NCI-H2196 (cell line): Measurements from ENCODE around the gene MYO15A.
A peak's percentile ranks its signal among the peaks of the same experiment; 100 is the strongest.

ENCODE experiments used
- DNase-seq: peaks from one replicate; lab custom pipeline; 2025; ENCODE audit not compliant: unreplicated experiment; lab: John Stamatoyannopoulos, UW

Gene MYO15A

DNA sequence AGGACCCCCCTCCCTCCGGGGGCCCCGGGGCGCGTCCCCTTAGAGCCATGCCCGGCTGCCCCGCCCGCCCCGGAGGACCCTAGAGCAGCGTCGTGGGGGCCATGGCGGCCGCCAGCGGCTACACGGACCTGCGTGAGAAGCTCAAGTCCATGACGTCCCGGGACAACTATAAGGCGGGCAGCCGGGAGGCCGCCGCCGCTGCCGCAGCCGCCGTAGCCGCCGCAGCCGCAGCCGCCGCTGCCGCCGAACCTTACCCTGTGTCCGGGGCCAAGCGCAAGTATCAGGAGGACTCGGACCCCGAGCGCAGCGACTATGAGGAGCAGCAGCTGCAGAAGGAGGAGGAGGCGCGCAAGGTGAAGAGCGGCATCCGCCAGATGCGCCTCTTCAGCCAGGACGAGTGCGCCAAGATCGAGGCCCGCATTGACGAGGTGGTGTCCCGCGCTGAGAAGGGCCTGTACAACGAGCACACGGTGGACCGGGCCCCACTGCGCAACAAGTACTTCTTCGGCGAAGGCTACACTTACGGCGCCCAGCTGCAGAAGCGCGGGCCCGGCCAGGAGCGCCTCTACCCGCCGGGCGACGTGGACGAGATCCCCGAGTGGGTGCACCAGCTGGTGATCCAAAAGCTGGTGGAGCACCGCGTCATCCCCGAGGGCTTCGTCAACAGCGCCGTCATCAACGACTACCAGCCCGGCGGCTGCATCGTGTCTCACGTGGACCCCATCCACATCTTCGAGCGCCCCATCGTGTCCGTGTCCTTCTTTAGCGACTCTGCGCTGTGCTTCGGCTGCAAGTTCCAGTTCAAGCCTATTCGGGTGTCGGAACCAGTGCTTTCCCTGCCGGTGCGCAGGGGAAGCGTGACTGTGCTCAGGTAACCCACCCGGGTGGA is 75.8 kb downstream of the MYO15A start:
- DNase-seq = no peak

DNA sequence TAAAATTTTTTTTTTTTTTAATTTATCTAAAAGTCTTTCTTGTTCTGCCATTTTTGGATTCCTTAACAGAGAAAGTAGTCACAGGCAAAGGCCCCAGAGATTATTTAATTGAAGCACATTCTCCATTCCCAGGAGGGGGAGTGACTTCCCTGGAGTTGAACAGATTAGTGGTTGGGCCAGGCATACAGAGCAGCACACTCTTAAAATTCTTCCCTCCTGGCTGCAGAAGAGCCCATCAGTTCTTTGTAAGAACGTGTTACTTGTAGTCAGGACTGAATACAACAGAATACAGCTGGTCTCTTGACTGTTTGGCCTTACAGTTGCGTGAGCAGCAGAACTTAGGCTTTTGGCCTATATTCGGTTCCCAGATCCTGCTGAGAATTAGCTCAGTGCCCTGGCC is 76.8 kb downstream of the MYO15A start:
- no peak for DNase-seq

DNA sequence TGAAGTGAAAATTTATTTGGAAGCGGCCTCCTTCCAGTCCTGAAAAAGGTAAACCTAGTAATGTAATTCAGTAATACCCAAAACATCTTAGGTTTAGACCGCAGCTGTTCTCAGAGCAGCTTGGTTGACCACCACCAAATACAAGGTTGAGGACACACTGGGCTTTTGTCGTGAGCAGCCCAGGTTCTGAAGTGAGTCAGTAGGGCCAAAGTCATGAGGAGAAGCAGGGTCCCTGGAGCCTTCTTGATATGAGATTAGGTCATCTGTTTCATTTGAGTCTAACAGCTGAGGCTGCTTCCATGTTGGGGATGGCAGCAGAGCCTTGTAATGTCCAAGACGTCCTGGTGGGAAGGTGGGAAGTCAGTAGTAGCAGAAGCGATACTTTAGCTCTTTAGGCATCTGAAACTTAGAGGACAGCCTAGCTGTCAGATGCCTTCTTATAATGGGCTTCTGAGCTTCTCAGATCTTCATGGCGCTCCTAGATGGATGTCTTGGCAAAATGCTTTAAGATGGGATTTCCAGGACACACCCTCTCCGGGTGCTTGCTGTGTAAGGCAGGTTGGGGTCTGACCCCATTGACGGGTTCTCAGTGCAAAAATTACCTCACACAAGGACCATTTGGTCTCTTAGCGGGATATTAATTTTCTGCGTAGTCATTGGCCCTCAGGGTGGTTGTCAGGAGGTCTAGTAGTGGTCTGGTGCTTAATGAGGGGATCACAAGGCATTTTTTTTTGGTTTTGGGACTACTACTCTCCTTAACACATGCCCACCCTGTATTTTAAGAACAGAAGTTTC is 77.5 kb downstream of the MYO15A start:
- no peak for DNase-seq

DNA sequence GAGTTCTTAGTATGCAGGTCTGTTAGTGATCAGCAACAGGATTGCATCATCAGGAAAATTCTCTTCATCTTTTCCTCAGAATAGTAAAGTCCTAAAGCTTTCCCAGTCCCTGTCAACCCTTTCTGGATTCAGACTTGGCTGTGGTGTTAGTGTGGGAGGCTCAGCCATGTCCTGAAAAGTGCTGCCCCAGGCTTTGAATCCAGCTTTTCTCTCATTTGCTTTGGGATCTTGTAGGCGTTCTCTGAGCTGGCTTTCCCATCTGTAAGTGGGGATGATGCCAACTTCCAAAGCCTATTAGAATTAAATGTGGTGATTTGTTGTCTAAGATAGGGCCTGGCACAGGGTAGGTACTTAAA is 78.0 kb downstream of the MYO15A start:
- DNase-seq = no peak

DNA sequence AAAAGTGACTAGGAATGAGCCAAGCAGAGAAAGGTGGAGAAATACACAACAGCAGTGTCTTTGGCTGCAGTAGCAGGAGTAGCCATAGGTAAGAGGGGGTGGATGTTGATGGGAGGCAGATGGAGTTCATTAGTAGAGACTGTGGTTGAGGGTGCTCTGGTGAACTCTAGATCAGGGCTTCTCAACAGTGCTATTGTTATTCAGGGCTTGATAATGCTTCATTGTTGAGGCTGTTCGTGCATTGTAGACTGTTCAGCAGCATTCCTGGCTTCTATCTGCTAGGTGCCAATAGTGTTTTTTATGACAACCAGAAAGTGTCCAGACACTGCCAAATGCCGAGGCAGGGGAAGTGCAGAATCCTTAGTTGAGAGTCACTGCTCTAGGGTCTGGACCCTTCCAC is 78.7 kb downstream of the MYO15A start:
- DNase-seq = no peak

DNA sequence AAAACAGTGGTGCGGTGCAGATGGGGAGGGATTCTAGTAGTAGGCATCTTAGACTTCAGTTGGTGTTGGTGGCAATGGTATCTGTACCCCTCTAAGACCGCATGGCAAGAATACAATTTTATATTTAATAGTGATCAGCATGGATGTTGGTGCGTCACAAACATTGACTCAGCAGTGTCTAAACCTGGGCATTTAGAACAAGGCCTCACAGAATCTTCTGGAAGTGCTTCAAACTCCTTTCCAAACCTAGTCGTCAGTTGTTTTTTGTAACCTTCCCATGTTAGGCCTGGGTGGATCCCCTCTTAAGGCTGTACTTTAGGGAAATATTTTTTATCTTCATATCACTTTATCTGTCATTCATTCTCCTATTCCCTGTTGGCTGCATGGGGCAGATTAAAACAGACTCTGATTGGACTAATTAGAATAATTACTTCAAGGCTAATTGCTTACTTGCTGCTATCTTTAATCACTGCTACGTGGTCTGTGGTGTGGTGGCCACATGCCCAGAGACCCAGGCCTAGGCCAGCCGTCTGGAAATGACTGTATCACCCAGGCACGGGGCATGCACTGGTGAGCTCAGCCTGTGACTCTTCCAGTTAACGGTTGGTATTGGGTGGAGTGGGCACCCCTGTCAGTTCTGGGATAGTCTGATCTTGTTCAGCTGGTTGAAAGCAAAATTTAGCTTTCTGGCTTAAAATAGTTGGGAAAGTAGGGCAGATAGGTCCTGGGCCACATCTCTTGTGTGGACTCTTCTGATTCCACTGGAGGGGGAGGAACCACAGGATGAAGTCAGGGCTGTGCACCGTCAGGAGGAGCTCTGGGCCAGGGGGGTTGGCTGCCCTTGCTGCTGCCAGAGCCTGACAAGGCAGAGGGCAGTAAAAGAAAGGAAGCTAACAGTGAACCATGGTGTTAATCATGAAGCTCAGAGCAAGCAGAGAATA is 79.5 kb downstream of the MYO15A start:
- DNase-seq = no peak

DNA sequence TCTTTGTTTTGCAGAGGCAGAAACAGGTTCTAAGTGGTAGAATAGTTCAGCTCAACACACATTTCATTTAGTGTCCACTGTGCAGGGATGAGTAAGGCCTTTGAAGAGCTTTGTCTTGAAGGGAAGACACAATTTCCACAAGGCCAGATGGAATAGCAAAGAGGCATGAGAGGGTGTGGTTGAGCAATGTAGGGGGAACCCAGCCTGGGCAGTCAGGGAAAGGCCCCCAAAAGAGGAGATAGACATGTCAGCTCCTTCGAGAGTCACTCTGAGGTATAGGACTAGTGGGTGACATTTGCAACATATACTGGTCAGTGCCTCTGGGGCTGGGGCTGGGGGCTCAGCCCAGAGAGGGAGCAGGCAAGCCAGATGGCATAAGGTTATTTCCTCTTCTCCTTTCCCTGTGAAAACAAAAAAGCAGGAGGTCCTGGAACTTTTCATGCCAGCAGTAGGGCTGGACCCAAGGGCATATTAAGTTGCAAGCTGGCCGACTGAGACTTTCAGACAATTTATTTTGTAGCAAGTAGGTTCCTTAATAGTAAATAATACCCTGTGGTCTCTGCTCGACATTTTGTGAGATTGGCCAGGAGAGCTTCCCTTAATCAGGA is 82.2 kb downstream of the MYO15A start:
- DNase-seq = peak; percentile 26

DNA sequence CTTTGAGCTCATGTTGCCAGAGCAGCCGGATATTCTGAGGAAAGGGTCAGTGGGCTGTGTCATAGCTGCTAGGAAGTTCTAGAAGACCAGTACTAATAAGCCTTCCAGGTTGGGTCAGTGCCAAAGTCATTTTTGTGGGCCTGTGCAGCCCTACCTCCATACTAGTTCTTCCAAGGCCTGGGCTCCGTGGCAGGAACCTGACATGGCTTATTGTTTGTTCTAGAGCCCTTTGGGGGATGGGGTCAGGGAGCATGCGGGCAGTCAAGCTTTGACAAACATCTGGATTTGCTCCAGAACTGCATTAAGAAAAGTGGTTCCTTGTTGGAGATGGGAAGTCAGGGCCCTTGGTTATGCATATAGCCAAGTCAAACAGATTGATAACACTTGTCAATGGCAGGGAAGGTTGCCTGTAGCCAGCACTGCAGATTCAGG is 82.7 kb downstream of the MYO15A start:
- DNase-seq = no peak

DNA sequence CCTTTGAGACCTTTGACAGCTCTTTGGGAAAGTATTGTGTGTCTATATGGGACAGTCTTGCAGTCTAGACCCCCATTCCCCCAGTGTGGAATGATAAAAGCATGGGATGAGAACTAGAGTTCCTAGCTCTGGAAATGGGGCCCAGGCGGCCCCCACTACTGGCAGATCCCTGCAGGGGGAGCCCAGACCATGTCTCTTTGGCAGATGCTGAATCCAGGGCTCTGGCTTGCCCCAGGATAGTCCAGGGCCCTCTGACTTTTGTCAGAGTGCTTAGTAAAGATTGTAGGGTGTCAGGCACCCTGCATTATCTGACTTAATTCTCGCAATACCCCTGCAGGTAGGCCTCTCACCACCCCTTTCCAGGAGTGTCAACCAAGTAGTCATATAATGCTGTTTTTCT is 83.4 kb downstream of the MYO15A start:
- no peak for DNase-seq

DNA sequence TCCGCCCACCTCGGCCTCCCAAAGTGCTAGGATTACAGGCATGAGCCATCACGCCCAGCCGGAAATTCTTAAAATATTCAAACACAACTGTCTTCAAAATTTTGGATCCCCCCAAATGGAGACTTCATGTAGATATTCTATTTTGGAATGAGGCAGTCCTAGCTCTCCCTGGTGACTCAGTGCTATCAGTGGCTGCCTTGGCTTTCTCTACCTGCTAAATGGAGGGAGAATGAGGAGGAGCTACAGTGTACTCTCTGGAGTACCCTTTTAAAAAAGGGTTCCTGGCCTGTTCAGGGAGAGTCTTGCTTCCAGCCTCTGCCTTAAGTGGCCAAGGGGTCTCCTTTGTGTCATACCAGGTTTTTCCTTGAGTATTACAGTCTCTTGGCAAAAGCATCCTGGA is 85.8 kb downstream of the MYO15A start:
- no peak for DNase-seq

DNA sequence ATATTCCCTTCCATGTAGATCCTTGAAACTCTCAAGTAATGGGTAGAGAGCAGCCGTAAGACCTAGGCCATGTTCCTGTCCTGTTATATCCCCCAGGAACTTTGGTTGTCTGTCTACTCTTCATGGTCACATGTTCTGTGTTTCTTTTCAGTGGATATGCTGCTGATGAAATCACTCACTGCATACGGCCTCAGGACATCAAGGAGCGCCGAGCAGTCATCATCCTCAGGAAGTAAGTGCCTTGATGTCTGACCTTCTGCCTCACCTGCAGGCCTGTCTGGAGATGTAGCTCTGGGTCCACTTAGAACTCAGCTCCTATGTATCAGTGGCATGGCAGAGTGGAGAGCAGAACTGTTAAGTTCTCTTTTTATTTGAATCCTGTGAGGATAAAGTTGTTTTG is 86.2 kb downstream of the MYO15A start:
- no peak for DNase-seq

DNA sequence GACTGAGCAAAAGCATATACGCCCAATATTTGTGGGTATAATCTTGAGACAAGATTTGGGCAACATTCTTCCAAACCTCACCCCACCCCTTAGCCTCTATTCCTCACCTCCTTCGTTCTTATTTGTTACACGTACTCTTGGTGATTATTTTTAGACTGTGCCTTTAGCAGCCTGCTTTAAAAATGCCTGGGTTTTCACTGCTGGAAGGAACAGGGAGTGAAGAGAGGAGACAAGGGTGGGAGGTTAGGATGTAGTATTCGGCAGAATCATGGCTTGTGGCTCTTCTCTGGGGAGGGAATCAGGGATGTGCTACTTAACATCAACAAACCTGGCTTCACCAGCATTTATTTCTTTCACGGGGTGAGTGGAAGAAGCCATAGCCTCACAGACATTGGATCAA is 86.7 kb downstream of the MYO15A start:
- no peak for DNase-seq

DNA sequence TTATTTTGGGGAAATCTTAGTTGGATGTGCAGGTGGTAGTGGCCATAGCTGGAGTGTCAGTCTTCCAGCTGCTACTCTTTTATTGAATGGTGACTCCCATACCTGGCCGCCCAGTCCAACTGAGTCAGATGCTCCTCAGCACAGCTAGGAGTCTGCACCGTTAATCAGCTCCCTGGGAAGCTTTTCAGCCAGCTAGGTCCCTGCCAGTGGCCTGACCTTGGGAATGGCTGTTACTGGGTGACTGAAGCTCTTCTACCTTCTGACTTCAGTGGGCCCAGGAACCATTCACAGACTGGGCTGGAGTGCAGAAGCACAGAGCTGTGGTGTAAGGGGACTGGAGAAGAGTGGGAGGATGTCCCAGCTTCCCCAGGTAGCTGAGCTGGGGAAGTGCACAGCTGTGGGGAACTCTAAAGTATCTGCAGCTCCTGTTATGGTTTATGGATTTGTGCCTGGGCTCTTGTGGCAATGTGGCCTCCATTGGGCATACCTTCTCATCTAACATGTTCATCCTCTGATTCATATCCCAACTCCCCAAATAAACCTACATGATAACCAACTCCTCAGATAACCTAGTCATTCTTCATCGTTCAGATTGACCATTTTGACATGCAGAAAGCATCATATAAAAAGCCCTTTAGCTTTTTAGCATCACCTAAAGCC is 89.1 kb downstream of the MYO15A start:
- no peak for DNase-seq

DNA sequence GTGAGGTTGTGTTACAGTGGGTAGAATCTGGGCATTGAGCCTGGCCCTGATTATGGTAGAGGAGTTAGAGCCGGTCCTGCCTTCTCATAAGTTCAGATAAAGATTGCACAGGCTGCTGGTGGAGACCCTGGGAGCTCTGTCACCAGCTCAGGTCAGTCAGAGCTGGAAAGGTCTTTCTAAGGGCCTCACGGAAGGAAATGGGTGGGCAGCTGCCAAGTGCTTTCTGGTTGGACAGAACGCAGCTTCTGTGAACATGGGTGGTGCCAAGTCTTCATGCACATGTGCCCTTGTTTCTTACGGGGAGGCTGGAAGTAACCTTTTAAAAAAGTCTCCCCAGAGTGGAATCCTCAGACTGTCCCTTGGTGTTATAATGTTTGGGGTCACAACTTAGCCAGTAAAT is 90.0 kb downstream of the MYO15A start:
- DNase-seq = no peak

DNA sequence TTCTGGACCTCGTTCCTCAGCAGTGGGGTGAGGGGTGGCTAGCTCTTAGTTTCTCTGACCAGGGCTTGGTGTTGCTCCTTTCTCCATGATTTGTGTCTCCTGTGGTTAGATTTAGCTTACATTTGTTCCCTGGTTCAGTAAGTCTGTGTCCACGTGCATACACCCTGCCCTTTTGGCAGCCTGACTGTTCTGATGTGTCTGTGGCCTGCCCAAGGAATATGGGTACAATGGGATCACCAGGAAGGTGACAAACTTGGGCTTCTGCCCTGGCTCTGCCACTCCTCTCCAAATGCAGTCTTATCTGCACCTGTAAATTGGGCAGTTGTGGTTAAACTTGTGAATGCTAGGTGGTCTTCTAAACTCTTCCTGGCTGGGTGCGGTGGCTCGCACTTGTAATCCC is 92.6 kb downstream of the MYO15A start:
- DNase-seq = no peak

DNA sequence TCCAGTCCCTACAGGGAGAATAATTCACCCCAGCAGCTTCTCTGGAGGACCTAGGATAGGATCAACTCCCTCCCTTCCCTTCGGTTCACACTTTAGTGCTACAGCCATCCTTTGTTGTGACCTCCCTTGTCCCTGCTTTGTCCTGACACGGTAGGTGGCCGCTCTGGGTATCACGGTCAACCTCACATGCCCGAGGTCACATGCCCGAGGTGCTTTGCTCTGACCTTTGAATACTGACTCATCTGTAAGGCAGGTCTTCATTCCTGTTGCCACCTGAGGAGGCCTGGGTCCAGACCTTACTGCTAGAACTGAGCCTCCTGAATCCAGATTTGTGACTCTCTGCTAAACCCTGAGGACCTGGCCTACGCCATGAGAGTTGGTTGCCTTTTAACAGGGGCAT is 94.8 kb downstream of the MYO15A start:
- no peak for DNase-seq

DNA sequence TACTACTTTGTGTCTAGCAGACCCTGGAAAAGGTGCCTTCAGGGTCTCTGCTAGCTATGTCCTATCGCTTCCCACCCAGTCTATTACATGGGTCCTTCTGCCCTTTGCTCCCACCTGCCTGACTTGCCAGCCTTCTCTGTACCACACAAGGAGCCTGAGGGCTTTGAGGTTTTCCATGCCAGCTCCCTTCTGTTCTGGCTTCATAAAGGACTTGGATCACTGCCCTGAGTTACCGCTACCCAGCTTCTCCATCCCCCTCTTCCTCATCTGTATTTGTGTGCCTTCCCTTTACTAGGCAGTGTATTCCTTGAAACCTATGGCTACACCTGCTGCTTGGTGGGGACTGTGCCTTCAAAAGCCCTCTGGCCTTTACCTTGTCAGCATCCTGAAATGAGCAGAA is 97.3 kb downstream of the MYO15A start:
- no peak for DNase-seq

DNA sequence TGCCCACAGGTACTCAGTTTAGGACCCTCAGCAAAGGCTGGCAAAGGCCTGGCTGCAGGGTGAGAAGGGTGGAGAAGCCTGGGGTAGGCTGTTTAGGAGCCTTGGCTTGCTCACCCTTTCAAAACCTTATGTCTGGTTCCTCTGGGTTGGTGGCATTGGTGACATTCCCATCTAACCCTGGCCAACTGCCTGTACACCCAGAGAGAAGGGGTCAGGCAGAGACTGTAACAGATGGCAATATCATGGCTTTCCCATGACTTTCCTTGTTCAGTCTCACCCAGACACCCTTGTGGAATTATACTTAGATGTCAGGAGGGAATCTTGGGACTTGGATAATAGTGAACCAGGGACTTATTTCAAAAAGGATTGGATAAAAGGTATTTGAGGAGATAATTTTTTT is 98.4 kb downstream of the MYO15A start:
- no peak for DNase-seq

DNA sequence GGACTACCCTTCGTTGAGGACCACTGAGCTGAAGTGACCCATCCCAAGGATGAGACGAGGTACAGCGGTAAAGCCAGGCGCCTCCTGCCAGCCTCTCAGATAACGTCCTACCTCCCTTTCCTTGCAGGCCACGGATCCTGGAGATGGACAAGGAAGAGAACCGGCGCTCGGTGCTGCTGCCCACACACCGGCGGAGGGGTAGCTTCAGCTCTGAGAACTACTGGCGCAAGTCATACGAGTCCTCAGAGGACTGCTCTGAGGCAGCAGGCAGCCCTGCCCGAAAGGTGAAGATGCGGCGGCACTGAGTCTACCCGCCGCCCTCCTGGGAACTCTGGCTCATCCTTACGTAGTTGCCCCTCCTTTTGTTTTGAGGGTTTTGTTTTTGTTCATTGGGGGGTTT is 99.5 kb downstream of the MYO15A start:
- no peak for DNase-seq

DNA sequence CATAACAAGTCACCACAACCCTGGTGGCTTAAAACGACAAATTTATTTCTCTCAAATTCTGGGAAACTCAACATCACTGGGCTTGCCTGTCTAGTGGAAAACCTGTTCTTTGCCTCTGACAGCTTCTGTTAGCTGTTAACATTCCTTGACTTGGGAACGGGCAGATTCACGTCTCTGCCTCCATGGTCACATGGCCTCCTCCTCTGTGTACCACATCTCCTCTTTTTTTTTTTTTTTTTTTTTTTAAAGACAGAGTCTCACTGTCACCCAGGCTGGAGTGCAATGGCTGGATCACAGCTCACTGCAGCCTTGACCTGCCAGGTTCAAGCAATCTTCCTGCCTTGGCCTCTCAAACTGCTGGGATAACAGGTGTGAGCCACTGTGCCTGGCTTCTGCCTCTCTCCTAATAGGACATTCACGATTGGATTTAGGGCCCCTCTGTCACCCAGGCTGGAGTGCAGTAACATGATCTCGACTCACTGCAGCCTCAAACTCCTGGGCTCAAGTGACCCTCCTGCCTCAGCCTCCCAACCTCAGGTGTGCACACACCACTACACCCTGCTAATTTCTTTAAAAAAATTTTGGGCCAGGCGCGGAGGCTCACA is 105.2 kb downstream of the MYO15A start:
- no peak for DNase-seq
